ENCODE data around the gene RBFOX1.

- TF ChIP-seq CTCF (IDR thresholded peaks at IDR 0.05; ENCODE audit: low read length) (no peak), EZH2 (IDR thresholded peaks at IDR 0.05; ENCODE audit: borderline replicate concordance, low read length) (no peak)
These were observed 8.3 kb downstream of the RBFOX1 start for GRCh38 chr16:7340938-7341337.

All from OCI-LY1 (cell line).